GM15510 (cell line): ENCODE results near the gene KCNH8.

Source experiments
- POLR2A ChIP-seq: IDR thresholded peaks from 3 replicates; pipeline ENCODE4 v1.6.1; 2011; ENCODE audit warnings: borderline replicate concordance; ENCODE audit not compliant: insufficient read length; ENCODE audit errors: extremely low read depth

The KCNH8 gene

GRCh38 chr3:19476281-19476680 lies 328.0 kb downstream of the KCNH8 start:
- TF ChIP-seq POLR2A: no peak

- no peak for TF ChIP-seq POLR2A
These were observed 337.0 kb downstream of the KCNH8 start for GRCh38 chr3:19485267-19485666.

- no peak for TF ChIP-seq POLR2A
These were observed 339.1 kb downstream of the KCNH8 start for GRCh38 chr3:19487386-19487785.

- no peak for TF ChIP-seq POLR2A
These were observed 340.6 kb downstream of the KCNH8 start for GRCh38 chr3:19488939-19489338.

GRCh38 chr3:19489936-19490335 lies 341.6 kb downstream of the KCNH8 start:
- TF ChIP-seq POLR2A: no peak

- TF ChIP-seq POLR2A: no peak
These were observed 357.9 kb downstream of the KCNH8 start for GRCh38 chr3:19506171-19506570.

GRCh38 chr3:19522305-19522704 lies 374.0 kb downstream of the KCNH8 start:
- no peak for TF ChIP-seq POLR2A

GRCh38 chr3:19526071-19526470 lies 377.8 kb downstream of the KCNH8 start:
- TF ChIP-seq POLR2A: no peak

GRCh38 chr3:19527746-19528145 lies 379.4 kb downstream of the KCNH8 start:
- TF ChIP-seq POLR2A: no peak

- TF ChIP-seq POLR2A: no peak
These were observed 383.1 kb downstream of the KCNH8 start for GRCh38 chr3:19531426-19531825.

- no peak for TF ChIP-seq POLR2A
These were observed 391.4 kb downstream of the KCNH8 start for GRCh38 chr3:19539518-19540392.

GRCh38 chr3:19540464-19540863 lies 392.2 kb downstream of the KCNH8 start:
- TF ChIP-seq POLR2A: no peak

GRCh38 chr3:19541284-19541683 lies 393.0 kb downstream of the KCNH8 start:
- TF ChIP-seq POLR2A: no peak

GRCh38 chr3:19543212-19543841 lies 395.0 kb downstream of the KCNH8 start:
- no peak for TF ChIP-seq POLR2A

GRCh38 chr3:19547665-19548464 lies 399.6 kb downstream of the KCNH8 start:
- no peak for TF ChIP-seq POLR2A
